A549 (cell line): ENCODE results near the gene NOP53. TPM values are rescaled to one million over a fixed set of nuclear protein-coding genes. Genes with fewer than 3 reads are reported as not detected.
A peak's percentile ranks its signal among the peaks of the same experiment; 100 is the strongest.

Experiments used
- ATAC-seq, 2 experiments: fragments of 200-7000 bp in 1 of 2; fragments of >200 bp in 1 of 2; cut with Nextera tagmentation in 1 of 2; cut with Tn5 transposase in 1 of 2; 3 replicates each; pipeline versions ENCODE4 v1.8.0 to v1.9.1; 2018 to 2020; ENCODE audit warnings: mild to moderate bottlenecking in 1 of 2, moderate library complexity in 1 of 2
- CTCF ChIA-PET: fragments of 300-600 bp; sonication (Branson Sonifier 250); formaldehyde crosslinking; extraction: SDS; loops from one replicate; lab custom pipeline; 2021; ENCODE audit warnings: antibody characterized with exemption, inconsistent platforms; lab: Yijun Ruan, JAX
- POLR2A ChIA-PET: fragments of 350-600 bp; formaldehyde crosslinking; extraction: SDS; loops from one replicate; lab custom pipeline; 2021; ENCODE audit warnings: antibody characterized with exemption, inconsistent platforms; lab: Yijun Ruan, JAX
- DNase-seq, 2 experiments: peaks; one replicate each; pipeline versions ENCODE4 v3.0.0 to v3.0.0-alpha.2; 2011 to 2016; ENCODE audit warnings: low read depth in 1 of 2, low spot score in 1 of 2
- FAIRE-seq: peaks from 2 replicates; lab custom pipeline; 2011; peaks lifted over from hg19 to GRCh38; lab: Jason Lieb, UNC
- H3K27ac ChIP-seq, 2 experiments: fragments of >200 bp; sonication (Bioruptor Twin); formaldehyde crosslinking; 3 replicates each; pipeline ENCODE4 v1.5.1; 2016 to 2017
- H3K4me1 ChIP-seq: fragments of >200 bp; sonication (Bioruptor Twin); formaldehyde crosslinking; 3 replicates; pipeline ENCODE4 v1.6.1; 2016
- H3K4me2 ChIP-seq: fragments of >200 bp; sonication (Bioruptor Twin); formaldehyde crosslinking; 3 replicates; pipeline ENCODE4 v1.6.1; 2016
- H3K4me3 ChIP-seq: fragments of >200 bp; sonication (Bioruptor Twin); formaldehyde crosslinking; 3 replicates; pipeline ENCODE4 v1.5.1; 2016
- H3K9me3 ChIP-seq: fragments of >200 bp; sonication (Bioruptor Twin); formaldehyde crosslinking; 3 replicates; pipeline ENCODE4 v1.6.1; 2016
- CBX8 ChIP-seq: fragments of 200-600 bp; sonication (generic); IDR thresholded peaks from 2 replicates; pipeline ENCODE4 v1.6.1; 2016
- EHMT2 ChIP-seq: fragments of 200-600 bp; sonication (generic); IDR thresholded peaks from 2 replicates; pipeline ENCODE4 v1.6.1; 2016; ENCODE audit warnings: antibody characterized with exemption, low read depth, mild to moderate bottlenecking, moderate library complexity
- EP300 ChIP-seq, 2 experiments: fragments of >200 bp; sonication (Bioruptor Twin); formaldehyde crosslinking; IDR thresholded peaks; 2 replicates in 1 of 2; 3 replicates in 1 of 2; pipeline ENCODE4 v1.6.1; 2016 to 2017
- ESRRA ChIP-seq: fragments of 150-350 bp; IDR thresholded peaks from 2 replicates; pipeline ENCODE4 v1.6.1; 2014; ENCODE audit warnings: mild to moderate bottlenecking, low read length, borderline replicate concordance
- GATA3 ChIP-seq: IDR thresholded peaks from 2 replicates; pipeline ENCODE4 v1.6.1; 2012; ENCODE audit warnings: borderline replicate concordance
- HOXB13 ChIP-seq: fragments of 250-450 bp; sonication (Bioruptor Pico); IDR thresholded peaks from 2 replicates; pipeline ENCODE4 v1.5.0; 2020; ENCODE audit warnings: low read depth, mild to moderate bottlenecking, moderate library complexity
- HOXB5 ChIP-seq: fragments of 250-450 bp; sonication (Bioruptor Pico); IDR thresholded peaks from 2 replicates; pipeline ENCODE4 v1.5.0; 2020; ENCODE audit warnings: mild to moderate bottlenecking, moderate library complexity
- JUNB ChIP-seq: fragments of >200 bp; sonication (Bioruptor Twin); formaldehyde crosslinking; IDR thresholded peaks from 2 replicates; pipeline ENCODE4 v1.6.1; 2016
- MAZ ChIP-seq: fragments of 150-350 bp; IDR thresholded peaks from 2 replicates; pipeline ENCODE4 v1.6.1; 2014; ENCODE audit warnings: antibody characterized with exemption, low read depth, low read length, borderline replicate concordance
- MYC ChIP-seq: IDR thresholded peaks from 2 replicates; pipeline ENCODE4 v1.6.1; 2012; ENCODE audit warnings: mild to moderate bottlenecking, inconsistent platforms, low read length, improper control_type of control experiment, borderline replicate concordance
- NPAS2 ChIP-seq: fragments of 250-450 bp; sonication (Bioruptor Pico); IDR thresholded peaks from 2 replicates; pipeline ENCODE4 v1.8.0; 2022; ENCODE audit warnings: mild to moderate bottlenecking, moderate library complexity, borderline replicate concordance
- NR3C1 ChIP-seq: fragments of >200 bp; sonication (Bioruptor Twin); formaldehyde crosslinking; IDR thresholded peaks from 3 replicates; pipeline ENCODE4 v1.6.1; 2017
- PHF8 ChIP-seq: fragments of 200-600 bp; sonication (generic); IDR thresholded peaks from 2 replicates; pipeline ENCODE4 v1.6.1; 2016; ENCODE audit warnings: low read depth, mild to moderate bottlenecking, antibody characterized with exemption, moderate library complexity, borderline replicate concordance
- POLR2A ChIP-seq: IDR thresholded peaks from 2 replicates; pipeline ENCODE4 v1.6.1; 2012; ENCODE audit warnings: mild to moderate bottlenecking, low read length
- RAD21 ChIP-seq, 2 experiments: fragments of >200 bp in 1 of 2; sonication (Bioruptor Twin) in 1 of 2; formaldehyde crosslinking in 1 of 2; IDR thresholded peaks in 1 of 2; conservative IDR thresholded peaks in 1 of 2; 2 replicates in 1 of 2; 3 replicates in 1 of 2; pipeline ENCODE4 v1.6.1; 2012 to 2018; ENCODE audit warnings: inconsistent platforms in 1 of 2
- RARB ChIP-seq: fragments of 250-450 bp; sonication (Bioruptor Pico); IDR thresholded peaks from 2 replicates; pipeline ENCODE4 v1.8.0; 2021; ENCODE audit warnings: mild to moderate bottlenecking, moderate library complexity
- RCOR1 ChIP-seq: fragments of 150-350 bp; IDR thresholded peaks from 2 replicates; pipeline ENCODE4 v1.6.1; 2014; ENCODE audit warnings: antibody characterized with exemption, low read length, low read depth
- SREBF2 ChIP-seq: fragments of 450-650 bp; IDR thresholded peaks from 2 replicates; pipeline ENCODE4 v1.6.1; 2014; ENCODE audit warnings: mild to moderate bottlenecking, moderate library complexity
- ZSCAN20 ChIP-seq: fragments of 250-450 bp; sonication (Bioruptor Pico); IDR thresholded peaks from 2 replicates; pipeline ENCODE4 v1.8.0; 2022; ENCODE audit warnings: mild to moderate bottlenecking, moderate library complexity
- WGBS: methylation state at CpG from one replicate; pipeline ENCODE4 v1.1.6; 2017; ENCODE audit errors: missing lambda C conversion rate; 5-methylcytosine and 5-hydroxymethylcytosine counted together
- polyA plus RNA-seq, 4 experiments: library from polyadenylated mRNA; depleted of rRNA in 3 of 4; stranded (reverse); fragments of >200 nt; fragmentation: RNase III in 1 of 4; extraction: RNeasy Plus Mini Kit Qiagen cat#74134 plus additional on column Dnase treatment in 1 of 4; gene quantifications; 2 replicates in 3 of 4; 3 replicates in 1 of 4; pipeline ENCODE4 v1.2.3, GENCODE V29; 2011 to 2017
- TF ChIP-seq, protein P1 (sequence below): fragments of 250-450 bp; sonication (Bioruptor Pico); IDR thresholded peaks from 2 replicates; pipeline ENCODE4 v1.5.0; 2020; ENCODE audit warnings: low read depth, mild to moderate bottlenecking, moderate library complexity
- TF ChIP-seq, protein P2 (sequence below): fragments of >200 bp; sonication (Bioruptor Twin); formaldehyde crosslinking; IDR thresholded peaks from 3 replicates; pipeline ENCODE4 v1.5.1; 2016
- TF ChIP-seq, protein P3 (sequence below): fragments of 450-650 bp; IDR thresholded peaks from 2 replicates; pipeline ENCODE4 v1.6.1; 2014; ENCODE audit warnings: antibody characterized with exemption
- TF ChIP-seq, protein P4 (sequence below): fragments of 150-350 bp; IDR thresholded peaks from 2 replicates; pipeline ENCODE4 v1.6.1; 2014; ENCODE audit warnings: low read depth, mild to moderate bottlenecking, low read length

Gene NOP53
- polyA plus RNA-seq, 2 of the 4 experiments (the other 2 are of a cell fraction), result 135 to 182 TPM

DNA sequence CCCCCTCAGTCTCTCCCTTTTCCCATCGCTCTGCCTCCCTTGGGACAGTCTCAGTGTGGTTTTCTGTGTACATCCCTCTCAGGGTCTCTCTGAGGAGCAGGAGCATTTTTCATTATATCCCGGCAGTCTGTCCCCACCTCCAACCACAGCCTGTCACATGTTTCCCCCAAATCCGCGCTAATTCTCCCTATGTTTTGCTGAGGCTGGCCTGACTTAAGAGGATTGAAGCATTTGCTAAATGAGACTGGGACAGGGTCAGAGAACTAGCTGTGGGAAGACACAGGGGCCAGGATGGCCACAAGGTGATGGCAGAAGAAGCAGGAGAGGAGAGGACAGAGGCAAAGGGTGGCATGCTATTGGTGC, 53.5 kb downstream of the NOP53 start:
- H3K9me3 ChIP-seq, result peaks cover 4% of the 10 kb centered on the region; the same call in 1 of the 3 replicates
- no peak overlapping the region for H3K4me2 ChIP-seq
- H3K4me1 ChIP-seq, result no peaks in the 10 kb centered on the region
- H3K27ac ChIP-seq, result no peak overlapping the region
- DNase-seq, result no peak
- H3K4me3 ChIP-seq, result no peak overlapping the region
- POLR2A ChIA-PET, result no interaction called here
- CTCF ChIA-PET, result interaction anchor here (0.6 to 5.3 kb wide), 6 partner anchors 9 to 102 kb away, joined by 3 to 28 read pairs (median 3); no protein-coding TSS in a partner anchor
- WGBS, result 83% methylated on average over 4 of the region's 4 CpGs
- TF ChIP-seq HOXB13 (CRISPR knock-in tag), result no peak
- TF ChIP-seq, protein P1, sequence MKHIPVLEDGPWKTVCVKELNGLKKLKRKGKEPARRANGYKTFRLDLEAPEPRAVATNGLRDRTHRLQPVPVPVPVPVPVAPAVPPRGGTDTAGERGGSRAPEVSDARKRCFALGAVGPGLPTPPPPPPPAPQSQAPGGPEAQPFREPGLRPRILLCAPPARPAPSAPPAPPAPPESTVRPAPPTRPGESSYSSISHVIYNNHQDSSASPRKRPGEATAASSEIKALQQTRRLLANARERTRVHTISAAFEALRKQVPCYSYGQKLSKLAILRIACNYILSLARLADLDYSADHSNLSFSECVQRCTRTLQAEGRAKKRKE, result no peak
- no peak for TF ChIP-seq NPAS2 (CRISPR knock-in tag)
- TF ChIP-seq RARB (CRISPR knock-in tag), result no peak
- no peak for TF ChIP-seq MYC
- TF ChIP-seq, protein P2, sequence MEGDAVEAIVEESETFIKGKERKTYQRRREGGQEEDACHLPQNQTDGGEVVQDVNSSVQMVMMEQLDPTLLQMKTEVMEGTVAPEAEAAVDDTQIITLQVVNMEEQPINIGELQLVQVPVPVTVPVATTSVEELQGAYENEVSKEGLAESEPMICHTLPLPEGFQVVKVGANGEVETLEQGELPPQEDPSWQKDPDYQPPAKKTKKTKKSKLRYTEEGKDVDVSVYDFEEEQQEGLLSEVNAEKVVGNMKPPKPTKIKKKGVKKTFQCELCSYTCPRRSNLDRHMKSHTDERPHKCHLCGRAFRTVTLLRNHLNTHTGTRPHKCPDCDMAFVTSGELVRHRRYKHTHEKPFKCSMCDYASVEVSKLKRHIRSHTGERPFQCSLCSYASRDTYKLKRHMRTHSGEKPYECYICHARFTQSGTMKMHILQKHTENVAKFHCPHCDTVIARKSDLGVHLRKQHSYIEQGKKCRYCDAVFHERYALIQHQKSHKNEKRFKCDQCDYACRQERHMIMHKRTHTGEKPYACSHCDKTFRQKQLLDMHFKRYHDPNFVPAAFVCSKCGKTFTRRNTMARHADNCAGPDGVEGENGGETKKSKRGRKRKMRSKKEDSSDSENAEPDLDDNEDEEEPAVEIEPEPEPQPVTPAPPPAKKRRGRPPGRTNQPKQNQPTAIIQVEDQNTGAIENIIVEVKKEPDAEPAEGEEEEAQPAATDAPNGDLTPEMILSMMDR, result no peak
- TF ChIP-seq EHMT2, result no peak
- no peak for TF ChIP-seq PHF8
- TF ChIP-seq RAD21 (conservative IDR thresholded peaks at IDR 0.05 in 1 of 2, IDR thresholded peaks at IDR 0.05 in 1 of 2), result no peak
- TF ChIP-seq SREBF2, result no peak
- no peak for TF ChIP-seq HOXB5 (CRISPR knock-in tag)
- TF ChIP-seq, protein P3, sequence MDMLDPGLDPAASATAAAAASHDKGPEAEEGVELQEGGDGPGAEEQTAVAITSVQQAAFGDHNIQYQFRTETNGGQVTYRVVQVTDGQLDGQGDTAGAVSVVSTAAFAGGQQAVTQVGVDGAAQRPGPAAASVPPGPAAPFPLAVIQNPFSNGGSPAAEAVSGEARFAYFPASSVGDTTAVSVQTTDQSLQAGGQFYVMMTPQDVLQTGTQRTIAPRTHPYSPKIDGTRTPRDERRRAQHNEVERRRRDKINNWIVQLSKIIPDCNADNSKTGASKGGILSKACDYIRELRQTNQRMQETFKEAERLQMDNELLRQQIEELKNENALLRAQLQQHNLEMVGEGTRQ, result no peak
- TF ChIP-seq MAZ, result no peak
- no peak for TF ChIP-seq EP300 (IDR thresholded peaks at IDR 0.05)
- no peak for TF ChIP-seq JUNB
- no peak for TF ChIP-seq POLR2A
- TF ChIP-seq, all 56 proteins: peak for 0
- ATAC-seq, result no peak; a peak in 1 of 6 replicates
- no peak for FAIRE-seq

DNA sequence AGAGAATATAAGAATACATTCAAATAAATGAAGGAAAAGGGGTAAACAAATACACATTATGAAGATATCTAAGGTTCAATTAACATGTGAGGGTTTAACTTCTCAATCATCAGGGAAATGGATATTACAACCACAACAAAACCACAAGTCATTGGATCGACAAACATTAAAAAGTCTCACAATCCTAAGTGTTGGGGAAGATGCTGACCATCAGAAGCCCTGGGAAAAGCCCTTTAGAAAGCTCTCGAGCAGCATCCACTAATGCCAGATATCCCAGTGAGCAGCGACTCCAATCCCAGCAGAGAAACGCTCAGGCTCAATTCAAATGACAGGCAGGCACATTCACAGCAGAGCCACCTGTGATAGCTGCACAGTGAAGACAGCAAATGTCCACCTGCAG, 55.9 kb downstream of the NOP53 start:
- no peak for TF ChIP-seq MAZ
- TF ChIP-seq, protein P4, sequence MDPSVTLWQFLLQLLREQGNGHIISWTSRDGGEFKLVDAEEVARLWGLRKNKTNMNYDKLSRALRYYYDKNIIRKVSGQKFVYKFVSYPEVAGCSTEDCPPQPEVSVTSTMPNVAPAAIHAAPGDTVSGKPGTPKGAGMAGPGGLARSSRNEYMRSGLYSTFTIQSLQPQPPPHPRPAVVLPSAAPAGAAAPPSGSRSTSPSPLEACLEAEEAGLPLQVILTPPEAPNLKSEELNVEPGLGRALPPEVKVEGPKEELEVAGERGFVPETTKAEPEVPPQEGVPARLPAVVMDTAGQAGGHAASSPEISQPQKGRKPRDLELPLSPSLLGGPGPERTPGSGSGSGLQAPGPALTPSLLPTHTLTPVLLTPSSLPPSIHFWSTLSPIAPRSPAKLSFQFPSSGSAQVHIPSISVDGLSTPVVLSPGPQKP, result no peak
- TF ChIP-seq PHF8, result no peak
- no peak for TF ChIP-seq ZSCAN20
- TF ChIP-seq RARB (CRISPR knock-in tag), result no peak
- TF ChIP-seq ESRRA, result no peak
- TF ChIP-seq EP300 (IDR thresholded peaks at IDR 0.05), result no peak
- no peak for TF ChIP-seq NPAS2 (CRISPR knock-in tag)
- no peak for TF ChIP-seq NR3C1
- no peak for TF ChIP-seq RCOR1
- no peak for TF ChIP-seq GATA3
- TF ChIP-seq CBX8, result no peak
- ChIA-PET CTCF (interaction anchor here (0.7 to 5.3 kb wide), 5 partner anchors 10 to 63 kb away, joined by 3 to 28 read pairs (median 10); no protein-coding TSS in a partner anchor), POLR2A (no interaction called here)
- H3K4me1 ChIP-seq, result no peaks in the 10 kb centered on the region
- ATAC-seq (no peak), FAIRE-seq (peak; percentile 39), DNase-seq (no peak)
- 80% methylated on average over 4 of the region's 4 CpGs for WGBS
- H3K9me3 ChIP-seq, result peaks cover 4% of the 10 kb centered on the region; the same call in 1 of the 3 replicates
- H3K27ac ChIP-seq, result no peak overlapping the region
- no peak overlapping the region for H3K4me3 ChIP-seq
- no peak overlapping the region for H3K4me2 ChIP-seq
